Activated gamma-delta T cell (primary cell): ENCODE data around the gene IRAG1.

Experiments
- DNase-seq: peaks from one replicate; lab custom pipeline; 2025; lab: John Stamatoyannopoulos, UW

IRAG1 gene

GRCh38 chr11:10669258-10670033, 24.1 kb downstream of the IRAG1 start:
- no peak for DNase-seq

GRCh38 chr11:10667521-10667885, 26.1 kb downstream of the IRAG1 start:
- DNase-seq = no peak

- no peak for DNase-seq
These were observed 26.7 kb downstream of the IRAG1 start for GRCh38 chr11:10666556-10667520.

- no peak for DNase-seq
These were observed 29.1 kb downstream of the IRAG1 start for GRCh38 chr11:10664496-10664895.

GRCh38 chr11:10663990-10664389, 29.6 kb downstream of the IRAG1 start:
- DNase-seq = no peak

- DNase-seq = no peak
These were observed 30.2 kb downstream of the IRAG1 start for GRCh38 chr11:10663365-10663764.

- no peak for DNase-seq
These were observed 33.2 kb downstream of the IRAG1 start for GRCh38 chr11:10660323-10660722.

- no peak for DNase-seq
These were observed 34.0 kb downstream of the IRAG1 start for GRCh38 chr11:10659339-10660216.

GRCh38 chr11:10658621-10659338, 34.8 kb downstream of the IRAG1 start:
- DNase-seq = no peak

GRCh38 chr11:10657308-10658271, 36.0 kb downstream of the IRAG1 start:
- no peak for DNase-seq

GRCh38 chr11:10655943-10656576, 37.5 kb downstream of the IRAG1 start:
- no peak for DNase-seq

GRCh38 chr11:10655227-10655626, 38.3 kb downstream of the IRAG1 start:
- no peak for DNase-seq

GRCh38 chr11:10654811-10655150, 38.8 kb downstream of the IRAG1 start:
- no peak for DNase-seq

GRCh38 chr11:10653946-10654810, 39.4 kb downstream of the IRAG1 start:
- no peak for DNase-seq

- no peak for DNase-seq
These were observed 40.3 kb downstream of the IRAG1 start for GRCh38 chr11:10653261-10653660.

- no peak for DNase-seq
These were observed 41.7 kb downstream of the IRAG1 start for GRCh38 chr11:10651656-10652361.

- DNase-seq = no peak
These were observed 42.9 kb downstream of the IRAG1 start for GRCh38 chr11:10650630-10651029.

GRCh38 chr11:10650166-10650565, 43.4 kb downstream of the IRAG1 start:
- DNase-seq = no peak
